ENCODE measurements around the gene MEX3D.

MEX3D gene

GRCh38 chr19:1516395-1516753, 51.8 kb downstream of the MEX3D start:
- no peaks in the 10 kb centered on the region for H3K4me1 ChIP-seq (ENCODE audit: insufficient read depth, low read length, severe bottlenecking)
- no peaks in the 10 kb centered on the region for H4K20me1 ChIP-seq (ENCODE audit: insufficient read depth, low read length)
- no peak overlapping the region for H3K4me2 ChIP-seq (ENCODE audit: low read length)
- no peak overlapping the region for H3K9ac ChIP-seq (ENCODE audit: low read length)
- H3K9me2 ChIP-seq (ENCODE audit: low read depth, low read length), result no peaks in the 10 kb centered on the region
- no peak overlapping the region for H2AFZ ChIP-seq (ENCODE audit: low read length)
- no peaks in the 10 kb centered on the region for H3K79me2 ChIP-seq (ENCODE audit: insufficient read depth, low read length)
- no peaks in the 10 kb centered on the region for H3K36me3 ChIP-seq (ENCODE audit: insufficient read depth, low read length)
- no peaks in the 10 kb centered on the region for H3K9me3 ChIP-seq (ENCODE audit: low read length)
- TF ChIP-seq CTCF (IDR thresholded peaks at IDR 0.05; ENCODE audit: low read length), result no peak
- no peak overlapping the region for H3K27ac ChIP-seq (ENCODE audit: low read depth, low read length, poor library complexity, severe bottlenecking)
- H3K27me3 ChIP-seq (ENCODE audit: insufficient read depth, low read length), result peaks cover 8% of the 10 kb centered on the region
- no peaks in the 10 kb centered on the region for H3F3A ChIP-seq (ENCODE audit: insufficient read depth, low read length)
- H3K4me3 ChIP-seq (ENCODE audit: low read depth, low read length, poor library complexity, severe bottlenecking), result no peak overlapping the region

- Histone ChIP-seq H3K4me3 (ENCODE audit: low read depth, low read length, poor library complexity, severe bottlenecking) (no peak overlapping the region), H3K27me3 (ENCODE audit: insufficient read depth, low read length) (peaks cover 8% of the 10 kb centered on the region)
Measured at GRCh38 chr19:1514986-1515721, 53.0 kb downstream of the MEX3D start.

GRCh38 chr19:1514295-1514661, 53.8 kb downstream of the MEX3D start:
- no peaks in the 10 kb centered on the region for H3K36me3 ChIP-seq (ENCODE audit: insufficient read depth, low read length)
- no peak overlapping the region for H3K9ac ChIP-seq (ENCODE audit: low read length)
- H3F3A ChIP-seq (ENCODE audit: insufficient read depth, low read length), result no peaks in the 10 kb centered on the region
- H3K4me2 ChIP-seq (ENCODE audit: low read length), result no peak overlapping the region
- H3K9me3 ChIP-seq (ENCODE audit: low read length), result no peaks in the 10 kb centered on the region
- H3K79me2 ChIP-seq (ENCODE audit: insufficient read depth, low read length), result no peaks in the 10 kb centered on the region
- no peaks in the 10 kb centered on the region for H4K20me1 ChIP-seq (ENCODE audit: insufficient read depth, low read length)
- no peak overlapping the region for H2AFZ ChIP-seq (ENCODE audit: low read length)
- peaks cover 8% of the 10 kb centered on the region for H3K27me3 ChIP-seq (ENCODE audit: insufficient read depth, low read length)
- no peak overlapping the region for H3K4me3 ChIP-seq (ENCODE audit: low read depth, low read length, poor library complexity, severe bottlenecking)
- no peaks in the 10 kb centered on the region for H3K9me2 ChIP-seq (ENCODE audit: low read depth, low read length)
- H3K27ac ChIP-seq (ENCODE audit: low read depth, low read length, poor library complexity, severe bottlenecking), result no peak overlapping the region
- TF ChIP-seq EZH2 (IDR thresholded peaks at IDR 0.05; ENCODE audit: borderline replicate concordance, low read length) (no peak), CTCF (IDR thresholded peaks at IDR 0.05; ENCODE audit: low read length) (no peak)
- H3K4me1 ChIP-seq (ENCODE audit: insufficient read depth, low read length, severe bottlenecking), result no peaks in the 10 kb centered on the region

More at GRCh38 chr19:1514986-1515721, 53.0 kb downstream of the MEX3D start:
- no peaks in the 10 kb centered on the region for H3F3A ChIP-seq (ENCODE audit: insufficient read depth, low read length)
- no peak overlapping the region for H3K27ac ChIP-seq (ENCODE audit: low read depth, low read length, poor library complexity, severe bottlenecking)
- no peak overlapping the region for H3K4me2 ChIP-seq (ENCODE audit: low read length)
- no peaks in the 10 kb centered on the region for H3K9me2 ChIP-seq (ENCODE audit: low read depth, low read length)
- no peaks in the 10 kb centered on the region for H4K20me1 ChIP-seq (ENCODE audit: insufficient read depth, low read length)
- H3K36me3 ChIP-seq (ENCODE audit: insufficient read depth, low read length), result no peaks in the 10 kb centered on the region
- no peaks in the 10 kb centered on the region for H3K4me1 ChIP-seq (ENCODE audit: insufficient read depth, low read length, severe bottlenecking)
- no peak for TF ChIP-seq EZH2 (IDR thresholded peaks at IDR 0.05; ENCODE audit: borderline replicate concordance, low read length)
- no peak for TF ChIP-seq CTCF (IDR thresholded peaks at IDR 0.05; ENCODE audit: low read length)
- no peak overlapping the region for H3K9ac ChIP-seq (ENCODE audit: low read length)
- no peaks in the 10 kb centered on the region for H3K9me3 ChIP-seq (ENCODE audit: low read length)
- H2AFZ ChIP-seq (ENCODE audit: low read length), result no peak overlapping the region
- H3K79me2 ChIP-seq (ENCODE audit: insufficient read depth, low read length), result no peaks in the 10 kb centered on the region

Measured in OCI-LY1 (cell line).